NCI-H1694 treated with DMSO at 0.1 percent for 48 hours (cell line): ENCODE measurements around the gene DHX32.

Experiments
- DNase-seq: peaks from one replicate; lab custom pipeline; 2025; lab: John Stamatoyannopoulos, UW

Gene DHX32

DNA sequence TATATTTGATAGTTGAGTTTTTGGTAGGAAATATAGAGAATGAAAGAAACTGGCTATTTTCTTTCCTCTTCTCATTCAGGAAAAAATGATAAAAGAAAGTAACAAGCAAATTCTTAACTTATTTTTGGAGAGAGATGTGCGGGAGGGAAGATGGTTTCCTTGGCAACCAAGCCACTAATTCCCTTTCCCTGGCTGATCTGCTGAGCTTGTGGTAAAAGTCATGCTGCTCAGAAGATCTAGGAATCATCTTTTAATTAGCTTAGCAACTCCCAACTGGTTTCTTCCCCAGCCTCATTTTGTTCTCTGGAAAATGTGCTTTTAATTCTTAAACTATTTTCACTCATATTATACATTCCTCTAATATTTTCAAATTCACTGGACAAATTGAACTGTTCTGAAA lies 69.8 kb downstream of the DHX32 start:
- DNase-seq: no peak

- no peak for DNase-seq
Measured at GRCh38 chr10:125808047-125808446, 73.0 kb downstream of the DHX32 start.

GRCh38 chr10:125802739-125803138 lies 78.4 kb downstream of the DHX32 start:
- DNase-seq: no peak

- no peak for DNase-seq
Measured at GRCh38 chr10:125802131-125802530, 79.0 kb downstream of the DHX32 start.

DNA sequence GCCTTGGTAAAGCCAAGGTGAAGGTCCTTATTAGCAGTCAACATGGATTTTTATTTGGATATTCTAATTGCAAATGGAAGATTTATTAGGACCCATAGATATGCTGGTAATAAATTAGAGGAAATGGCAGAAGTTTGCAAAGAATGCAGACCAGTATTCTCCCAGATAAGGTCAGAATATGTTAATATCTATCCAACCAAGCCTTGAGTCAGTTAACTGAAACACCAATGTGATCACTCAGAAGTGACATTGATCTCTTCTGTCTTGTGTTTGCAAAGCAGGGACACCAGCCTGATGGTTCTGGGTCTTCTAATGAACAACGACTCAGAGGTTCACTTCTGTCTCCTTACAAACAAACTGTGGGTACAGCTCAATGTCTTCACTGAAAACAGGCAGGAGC lies 79.5 kb downstream of the DHX32 start:
- DNase-seq: no peak

GRCh38 chr10:125799451-125800182 lies 81.5 kb downstream of the DHX32 start:
- no peak for DNase-seq

GRCh38 chr10:125797994-125798662 lies 83.0 kb downstream of the DHX32 start:
- no peak for DNase-seq

DNA sequence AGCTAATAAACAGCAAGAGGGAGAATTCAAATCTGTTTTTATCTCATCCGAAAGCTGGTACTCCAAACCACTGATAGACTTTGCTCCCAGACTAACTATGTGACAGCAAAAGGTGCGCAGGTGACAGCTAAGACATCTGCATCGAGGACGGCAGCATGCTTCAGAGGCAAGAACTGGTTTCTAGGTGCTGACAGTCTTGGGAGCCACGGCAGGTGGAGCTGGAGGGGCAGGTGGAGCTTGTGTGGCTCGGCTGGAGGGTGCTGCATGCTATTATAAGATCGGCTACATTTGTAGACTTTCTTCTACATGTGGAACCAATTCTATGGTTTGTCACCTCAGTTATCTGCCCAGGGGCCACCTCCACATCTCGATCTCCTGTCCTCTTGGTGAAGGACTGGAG lies 83.7 kb downstream of the DHX32 start:
- no peak for DNase-seq

DNA sequence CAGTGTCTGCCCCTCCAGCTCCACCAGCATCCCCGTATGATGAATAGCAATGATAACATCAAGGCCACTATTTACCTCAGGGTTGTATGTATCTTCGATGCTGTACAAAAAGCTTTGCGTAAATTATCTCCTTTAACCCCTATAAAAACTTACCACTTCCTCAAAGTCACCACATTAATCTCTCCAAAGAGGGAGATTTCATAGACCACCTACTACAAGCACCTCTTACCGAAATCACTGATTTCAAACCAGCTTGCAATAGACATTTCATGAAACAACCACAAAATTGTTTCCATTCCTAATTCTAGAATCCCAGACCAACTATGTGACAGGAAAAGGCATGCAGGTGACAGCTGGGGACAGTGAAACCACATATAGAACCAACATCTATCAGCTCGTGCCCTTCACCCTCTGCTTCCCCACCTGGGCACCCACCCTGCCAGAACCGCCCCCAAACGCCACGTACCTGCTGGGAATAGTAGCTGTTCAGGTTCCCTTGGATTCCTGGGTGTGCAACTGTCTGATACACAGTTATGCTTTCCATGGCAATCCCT lies 85.4 kb downstream of the DHX32 start:
- no peak for DNase-seq

DNA sequence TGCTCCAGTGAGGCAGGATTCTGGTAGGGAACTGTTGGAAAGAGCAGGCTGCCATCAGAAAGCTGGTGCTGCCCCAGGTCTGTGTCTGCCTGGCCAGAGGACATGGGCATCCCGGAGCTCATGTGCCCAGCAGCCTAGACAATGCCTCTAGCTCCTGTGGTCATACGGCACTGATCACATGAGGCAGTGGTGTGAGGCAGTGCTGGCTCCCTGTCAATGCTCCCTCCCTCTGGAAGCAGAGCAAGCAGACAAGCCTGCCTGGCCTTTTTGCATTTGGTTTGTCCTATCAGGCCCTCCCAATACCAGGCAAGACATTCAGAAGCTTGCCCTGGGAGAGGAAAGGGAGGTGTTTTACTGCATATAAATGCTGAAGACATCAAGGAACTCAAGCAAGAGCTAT lies 86.0 kb downstream of the DHX32 start:
- DNase-seq: no peak

DNA sequence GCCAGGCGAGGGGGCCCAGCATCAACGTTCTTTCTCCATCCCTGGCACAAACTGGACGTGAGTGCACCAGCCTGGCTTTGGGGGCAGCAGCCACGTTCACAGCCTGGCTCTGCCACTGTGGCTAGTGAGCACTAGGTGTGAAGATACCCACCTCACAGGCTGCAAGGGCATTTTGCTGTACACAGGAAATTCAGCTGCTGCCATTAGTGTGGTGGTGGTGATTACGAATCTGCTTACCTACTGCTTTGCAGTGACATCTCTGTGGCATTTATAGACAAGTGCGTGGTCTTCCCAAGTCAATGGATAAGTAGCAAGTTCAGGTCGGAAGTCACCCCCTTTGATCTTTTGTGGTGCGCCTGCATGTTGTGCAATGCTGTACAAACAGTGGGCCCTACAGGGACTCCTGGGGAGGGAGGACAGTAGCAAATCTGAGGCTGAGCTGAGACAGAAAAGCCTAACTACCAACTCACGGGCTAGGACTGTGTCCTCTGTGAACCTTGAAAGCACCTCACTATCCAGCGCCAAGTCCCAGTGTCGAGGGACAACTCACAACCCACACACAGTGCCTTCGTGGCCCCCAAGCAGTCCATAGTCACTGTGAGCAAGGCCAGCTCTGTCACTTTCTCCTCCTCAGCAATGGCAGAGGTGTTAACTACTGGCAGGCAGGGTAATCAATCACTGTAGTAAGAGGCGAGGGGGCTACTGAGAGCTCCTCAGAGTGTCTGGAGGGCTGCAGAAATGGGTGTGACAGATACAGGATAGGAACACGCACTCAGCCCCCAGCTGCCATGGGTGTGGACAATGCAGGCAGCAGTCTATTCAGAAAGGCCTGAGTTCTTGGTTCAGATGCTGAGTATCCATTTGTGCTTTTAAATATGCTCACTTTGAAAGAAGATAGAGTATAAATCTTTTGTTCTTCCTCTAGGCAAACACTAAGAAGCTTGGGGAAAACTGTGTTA lies 88.5 kb downstream of the DHX32 start:
- no peak for DNase-seq

GRCh38 chr10:125788156-125789034 lies 92.7 kb downstream of the DHX32 start:
- no peak for DNase-seq
